IPS DF 4.7 (cell line): ENCODE data around the gene ZNRF1.

Source experiments
- DNase-seq: peaks from one replicate; pipeline ENCODE4 v3.0.0-alpha.2; 2013; ENCODE audit warnings: low spot score; ENCODE audit errors: extremely low read depth

The ZNRF1 gene

GRCh38 chr16:75095204-75095621, 96.4 kb downstream of the ZNRF1 start:
- DNase-seq, result no peak

- DNase-seq, result peak; percentile 87
Measured at GRCh38 chr16:75096656-75097055, 97.8 kb downstream of the ZNRF1 start.

GRCh38 chr16:75097191-75097761, 98.5 kb downstream of the ZNRF1 start:
- DNase-seq, result no peak

GRCh38 chr16:75097941-75098901, 99.4 kb downstream of the ZNRF1 start:
- no peak for DNase-seq

GRCh38 chr16:75099075-75099667, 100.3 kb downstream of the ZNRF1 start:
- no peak for DNase-seq

- DNase-seq, result no peak
Measured at GRCh38 chr16:75099738-75100602, 101.1 kb downstream of the ZNRF1 start.

GRCh38 chr16:75100603-75100990, 101.8 kb downstream of the ZNRF1 start:
- no peak for DNase-seq

GRCh38 chr16:75101635-75102034, 102.8 kb downstream of the ZNRF1 start:
- no peak for DNase-seq

GRCh38 chr16:75102595-75102994, 103.8 kb downstream of the ZNRF1 start:
- no peak for DNase-seq

GRCh38 chr16:75103994-75104393, 105.2 kb downstream of the ZNRF1 start:
- DNase-seq, result no peak

GRCh38 chr16:75104836-75105235, 106.0 kb downstream of the ZNRF1 start:
- DNase-seq, result no peak

- DNase-seq, result no peak
Measured at GRCh38 chr16:75105306-75106061, 106.7 kb downstream of the ZNRF1 start.

- no peak for DNase-seq
Measured at GRCh38 chr16:75106351-75107274, 107.8 kb downstream of the ZNRF1 start.

- DNase-seq, result no peak
Measured at GRCh38 chr16:75107505-75107904, 108.7 kb downstream of the ZNRF1 start.

GRCh38 chr16:75108792-75109731, 110.2 kb downstream of the ZNRF1 start:
- no peak for DNase-seq

GRCh38 chr16:75109732-75110243, 111.0 kb downstream of the ZNRF1 start:
- no peak for DNase-seq

- DNase-seq, result no peak
Measured at GRCh38 chr16:75110637-75111513, 112.1 kb downstream of the ZNRF1 start.
